Measurements from ENCODE around the gene SDK1. TPM values are rescaled to one million over a fixed set of nuclear protein-coding genes. Genes with fewer than 3 reads are reported as not detected.

The SDK1 gene
- total and polyA plus RNA-seq, 2 of the 8 experiments (the other 6 are each of a cell fraction or from before 2014, with no cell fraction given) = 3.3 to 7.2 TPM

DNA sequence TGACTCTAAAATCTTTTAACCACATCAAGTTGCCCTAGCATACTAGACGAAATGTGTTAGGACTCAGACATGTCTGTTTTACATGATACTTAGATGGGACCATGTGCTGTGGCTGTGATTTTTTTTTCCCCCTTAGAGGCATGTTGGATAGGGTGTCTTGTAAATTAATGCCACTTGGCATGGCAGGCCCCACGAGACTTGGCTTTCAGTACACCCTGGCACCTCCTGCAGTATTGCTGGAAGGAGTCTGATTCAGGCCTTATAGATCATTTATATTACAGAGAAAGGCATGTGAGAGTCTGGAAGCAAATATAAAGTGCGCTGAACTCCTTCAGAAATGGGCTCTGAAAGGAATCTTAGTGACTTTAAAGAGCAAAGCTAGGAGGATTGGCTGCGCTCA is 494.1 kb downstream of the SDK1 start:
- no peak overlapping the region for H3K4me2 ChIP-seq (ENCODE audit: insufficient read depth in 1 of 2, low read depth in 2 of 2, low read length in 2 of 2)
- H3K36me3 ChIP-seq (ENCODE audit: control insufficient read depth in 2 of 4, insufficient read depth in 4 of 4, low read length in 3 of 4) = no peaks in the 10 kb centered on the region
- no peak overlapping the region for H3K18ac ChIP-seq (ENCODE audit: extremely low read depth, low read length)
- ChIA-PET CTCF (ENCODE audit: partially characterized antibody) (interaction anchor here (1.1 kb wide), 1 partner anchor 85 kb away, joined by 3 read pairs; no protein-coding TSS in a partner anchor), POLR2A (ENCODE audit: partially characterized antibody) (no interaction called here)
- no peak overlapping the region for H2BK12ac ChIP-seq (ENCODE audit: low read depth, low read length)
- no peaks in the 10 kb centered on the region; a peak in 1 of 7 replicates for H3K4me1 ChIP-seq (replicated peaks in 1 of 4; ENCODE audit: control insufficient read depth in 3 of 4, insufficient read depth in 4 of 4, low read length in 3 of 4)
- no peak overlapping the region for H4K5ac ChIP-seq (ENCODE audit: insufficient read length, low read depth, low read length)
- no peak overlapping the region for H4K8ac ChIP-seq (ENCODE audit: extremely low read depth, insufficient read depth, low read length)
- H2BK5ac ChIP-seq (ENCODE audit: low read depth, low read length) = no peak overlapping the region
- no peak overlapping the region for H4K91ac ChIP-seq (replicated peaks; ENCODE audit: insufficient read length, low read length)
- FAIRE-seq (no peak), DNase-seq (ENCODE audit: low read depth in 1 of 2, low spot score in 2 of 2) (no peak)
- H3K14ac ChIP-seq (ENCODE audit: insufficient read length) = no peak overlapping the region
- H2BK15ac ChIP-seq (ENCODE audit: low read length) = no peak overlapping the region
- no peak overlapping the region for H2AK5ac ChIP-seq (ENCODE audit: low read depth, low read length)
- no peaks in the 10 kb centered on the region for H3K27me3 ChIP-seq (replicated peaks in 1 of 4; ENCODE audit: control insufficient read depth in 3 of 4, extremely low read depth in 1 of 4, insufficient read depth in 3 of 4, low read length in 3 of 4)
- H3K79me1 ChIP-seq (ENCODE audit: low read depth, low read length) = no peaks in the 10 kb centered on the region
- no peak overlapping the region for H2BK120ac ChIP-seq (replicated peaks; ENCODE audit: low read depth, low read length)
- H3K27ac ChIP-seq (ENCODE audit: low read depth, low read length) = no peak overlapping the region
- no peak overlapping the region for H3K23ac ChIP-seq (ENCODE audit: insufficient read length)
- peaks cover 3% of the 10 kb centered on the region; the same call in 1 of the 2 replicates for H3K23me2 ChIP-seq (ENCODE audit: low read depth, low read length)
- H4K20me1 ChIP-seq (replicated peaks in 1 of 2; ENCODE audit: control insufficient read depth in 1 of 2, insufficient read depth in 2 of 2, low read length in 2 of 2) = no peaks in the 10 kb centered on the region
- H3K56ac ChIP-seq (replicated peaks; ENCODE audit: insufficient read length, low read depth, low read length) = no peak overlapping the region
- no peak overlapping the region for H3K4me3 ChIP-seq (ENCODE audit: extremely low read depth in 1 of 4, insufficient read depth in 2 of 4, low read depth in 3 of 4, low read length in 4 of 4)
- no peaks in the 10 kb centered on the region for H3K79me2 ChIP-seq (ENCODE audit: control insufficient read depth in 1 of 2, insufficient read depth in 2 of 2, low read length in 2 of 2)
- H2AFZ ChIP-seq (ENCODE audit: low read length) = no peak overlapping the region
- H3K4ac ChIP-seq (replicated peaks; ENCODE audit: insufficient read length, low read depth, low read length) = no peak overlapping the region
- no peaks in the 10 kb centered on the region for H3K9me3 ChIP-seq (ENCODE audit: insufficient read depth in 2 of 2, low read depth in 1 of 2, low read length in 1 of 2)
- 93% methylated on average over 4 of the region's 4 CpGs; no CpG with 5 or more reads in 1 of the 2 experiments for WGBS, 2 experiments (ENCODE audit: extremely low coverage in 1 of 2, insufficient coverage in 1 of 2, insufficient read length in 1 of 2, insufficient replicate concordance in 2 of 2, low coverage in 1 of 2, low lambda C conversion rate in 2 of 2, missing lambda C conversion rate in 1 of 2)
- H2BK20ac ChIP-seq (ENCODE audit: low read length) = no peak overlapping the region
- no peak overlapping the region for H3K9ac ChIP-seq (replicated peaks in 1 of 4; ENCODE audit: extremely low read depth in 1 of 4, low read depth in 3 of 4, low read length in 3 of 4)
- no peak for TF ChIP-seq TAF7 (optimal IDR thresholded peaks at IDR 0.05; ENCODE audit: borderline replicate concordance, low read depth, low read length)
- no peak for TF ChIP-seq POLR2A (IDR thresholded peaks at IDR 0.05; ENCODE audit: control extremely low read depth in 1 of 2, low read depth in 2 of 2, low read length in 2 of 2)
- no peak for TF ChIP-seq CHD2 (IDR thresholded peaks at IDR 0.05; ENCODE audit: low read length)
- TF ChIP-seq SP2 (IDR thresholded peaks at IDR 0.05; ENCODE audit: low read length) = no peak
- no peak for TF ChIP-seq TCF12 (IDR thresholded peaks at IDR 0.05; ENCODE audit: low read depth, low read length)
- TF ChIP-seq JUND (IDR thresholded peaks at IDR 0.05; ENCODE audit: low read length) = no peak
- TF ChIP-seq ZNF274 (IDR thresholded peaks at IDR 0.05; ENCODE audit: borderline replicate concordance, extremely low read depth, low read length) = no peak
- TF ChIP-seq TAF1 (IDR thresholded peaks at IDR 0.05; ENCODE audit: low read depth, low read length) = no peak
- no peak for TF ChIP-seq EP300 (IDR thresholded peaks at IDR 0.05; ENCODE audit: borderline replicate concordance in 1 of 2, low read depth in 2 of 2, low read length in 2 of 2)
- TF ChIP-seq POLR2AphosphoS5 (IDR thresholded peaks at IDR 0.05; ENCODE audit: low read depth, low read length) = no peak
- TF ChIP-seq HDAC2 (IDR thresholded peaks at IDR 0.05; ENCODE audit: borderline replicate concordance in 1 of 2, low read depth in 2 of 2, low read length in 2 of 2) = no peak
